Fibroblast of lung (primary cell): ENCODE data around the gene IHH. TPM values are rescaled to one million over a fixed set of nuclear protein-coding genes. Genes with fewer than 3 reads are reported as not detected.

Experiments
- DNase-seq, 2 donors: peaks; one replicate each; pipeline versions ENCODE4 v3.0.0 to v3.0.0-alpha.2; 2010; ENCODE audit warnings: low read depth in 2 of 2
- H2AFZ ChIP-seq: 2 replicates; pipeline ENCODE4 v1.5.1; 2012; ENCODE audit warnings: low read length, control low read depth, inconsistent platforms
- H3K27ac ChIP-seq: 2 replicates; pipeline ENCODE4 v1.5.1; 2011; ENCODE audit warnings: low read length, control low read depth; ENCODE audit not compliant: insufficient read depth
- H3K27me3 ChIP-seq: 2 replicates; pipeline ENCODE4 v1.5.1; 2011; ENCODE audit warnings: mild to moderate bottlenecking, low read length; ENCODE audit not compliant: control insufficient read depth, insufficient read depth
- H3K36me3 ChIP-seq: 2 replicates; pipeline ENCODE4 v1.5.1; 2011; ENCODE audit warnings: low read length; ENCODE audit not compliant: control insufficient read depth, insufficient read depth
- H3K4me1 ChIP-seq: 2 replicates; pipeline ENCODE4 v1.5.1; 2011; ENCODE audit warnings: low read length; ENCODE audit not compliant: control insufficient read depth, insufficient read depth; ENCODE audit errors: extremely low read depth
- H3K4me2 ChIP-seq: 2 replicates; pipeline ENCODE4 v1.5.1; 2011; ENCODE audit warnings: low read length, control low read depth; ENCODE audit not compliant: insufficient read depth; ENCODE audit errors: extremely low read depth
- H3K4me3 ChIP-seq, 4 experiments: fragments of 200-600 bp in 1 of 4; sonication (generic) in 1 of 4; replicated peaks in 1 of 4; 2 replicates each; pipeline ENCODE4 v1.5.1; 2011 to 2016; ENCODE audit warnings: low read length in 4 of 4, low read depth in 3 of 4, mild to moderate bottlenecking in 3 of 4, control low read depth in 2 of 4, inconsistent platforms in 1 of 4, mixed read lengths in 1 of 4; ENCODE audit not compliant: insufficient read depth in 1 of 4; ENCODE audit errors: control extremely low read depth in 1 of 4
- H3K79me2 ChIP-seq: 2 replicates; pipeline ENCODE4 v1.5.1; 2012; ENCODE audit warnings: mild to moderate bottlenecking, low read length, inconsistent platforms; ENCODE audit not compliant: control insufficient read depth, insufficient read depth
- H3K9ac ChIP-seq: 2 replicates; pipeline ENCODE4 v1.5.1; 2011; ENCODE audit warnings: mild to moderate bottlenecking, low read length, control low read depth; ENCODE audit not compliant: insufficient read depth
- H3K9me3 ChIP-seq: 2 replicates; pipeline ENCODE4 v1.5.1; 2012; ENCODE audit warnings: low read depth, low read length; ENCODE audit not compliant: control insufficient read depth, insufficient read depth
- H4K20me1 ChIP-seq: 2 replicates; pipeline ENCODE4 v1.5.1; 2011; ENCODE audit warnings: low read length; ENCODE audit not compliant: control insufficient read depth, insufficient read depth; ENCODE audit errors: extremely low read depth
- EZH2 ChIP-seq: IDR thresholded peaks from 2 replicates; pipeline ENCODE4 v1.5.1; 2012; ENCODE audit warnings: low read length, control low read depth, mild to moderate bottlenecking; ENCODE audit errors: missing control alignments
- polyA plus RNA-seq, 2 donors: library from polyadenylated mRNA; depleted of rRNA in 1 of 2; stranded (reverse) in 1 of 2; unstranded in 1 of 2; fragments of >200 nt; gene quantifications; 2 replicates each; pipeline ENCODE4 v1.2.1, GENCODE V29; 2011 to 2012; ENCODE audit warnings: missing spikeins in 1 of 2
- total RNA-seq: library from RNA; depleted of rRNA; stranded (reverse); fragments of >200 nt; gene quantifications from 2 replicates; pipeline ENCODE4 v1.2.1, GENCODE V29; 2014
- TF ChIP-seq, protein P1 (sequence below), 2 donors: IDR thresholded peaks in 1 of 2; conservative IDR thresholded peaks in 1 of 2; 1 replicate in 1 of 2; 2 replicates in 1 of 2; pipeline ENCODE4 v1.5.1; 2011 to 2012; ENCODE audit warnings: low read length in 2 of 2, control low read depth in 1 of 2, inconsistent platforms in 1 of 2, low read depth in 1 of 2, mild to moderate bottlenecking in 1 of 2

IHH gene
- total and polyA plus RNA-seq, 2 donors (not counting 1 experiment from before 2014, with no cell fraction given) = not detected

GRCh38 chr2:219057709-219058540 lies 2.8 kb downstream of the IHH start:
- TF ChIP-seq, protein P1, sequence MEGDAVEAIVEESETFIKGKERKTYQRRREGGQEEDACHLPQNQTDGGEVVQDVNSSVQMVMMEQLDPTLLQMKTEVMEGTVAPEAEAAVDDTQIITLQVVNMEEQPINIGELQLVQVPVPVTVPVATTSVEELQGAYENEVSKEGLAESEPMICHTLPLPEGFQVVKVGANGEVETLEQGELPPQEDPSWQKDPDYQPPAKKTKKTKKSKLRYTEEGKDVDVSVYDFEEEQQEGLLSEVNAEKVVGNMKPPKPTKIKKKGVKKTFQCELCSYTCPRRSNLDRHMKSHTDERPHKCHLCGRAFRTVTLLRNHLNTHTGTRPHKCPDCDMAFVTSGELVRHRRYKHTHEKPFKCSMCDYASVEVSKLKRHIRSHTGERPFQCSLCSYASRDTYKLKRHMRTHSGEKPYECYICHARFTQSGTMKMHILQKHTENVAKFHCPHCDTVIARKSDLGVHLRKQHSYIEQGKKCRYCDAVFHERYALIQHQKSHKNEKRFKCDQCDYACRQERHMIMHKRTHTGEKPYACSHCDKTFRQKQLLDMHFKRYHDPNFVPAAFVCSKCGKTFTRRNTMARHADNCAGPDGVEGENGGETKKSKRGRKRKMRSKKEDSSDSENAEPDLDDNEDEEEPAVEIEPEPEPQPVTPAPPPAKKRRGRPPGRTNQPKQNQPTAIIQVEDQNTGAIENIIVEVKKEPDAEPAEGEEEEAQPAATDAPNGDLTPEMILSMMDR (conservative IDR thresholded peaks at IDR 0.05 in 1 of 2, IDR thresholded peaks at IDR 0.05 in 1 of 2; ENCODE audit: low read depth in 1 of 2, low read length in 2 of 2) = peak; percentile 78 to 82
- TF ChIP-seq EZH2 = peak; percentile 94
- Histone ChIP-seq H4K20me1 (no peaks in the 10 kb centered on the region), H3K36me3 (no peaks in the 10 kb centered on the region), H3K27ac (no peak overlapping the region), H3K9me3 (no peaks in the 10 kb centered on the region), H3K27me3 (peaks cover 66% of the 10 kb centered on the region), H3K4me1 (no peaks in the 10 kb centered on the region), H3K4me3 (peak overlapping the region in 1 of 4 experiments; percentile 36), H3K4me2 (peak overlapping the region; percentile 59), H3K9ac (no peak overlapping the region), H2AFZ (no peak overlapping the region), H3K79me2 (no peaks in the 10 kb centered on the region)
- peak; percentile 49 to 63 for DNase-seq

DNA sequence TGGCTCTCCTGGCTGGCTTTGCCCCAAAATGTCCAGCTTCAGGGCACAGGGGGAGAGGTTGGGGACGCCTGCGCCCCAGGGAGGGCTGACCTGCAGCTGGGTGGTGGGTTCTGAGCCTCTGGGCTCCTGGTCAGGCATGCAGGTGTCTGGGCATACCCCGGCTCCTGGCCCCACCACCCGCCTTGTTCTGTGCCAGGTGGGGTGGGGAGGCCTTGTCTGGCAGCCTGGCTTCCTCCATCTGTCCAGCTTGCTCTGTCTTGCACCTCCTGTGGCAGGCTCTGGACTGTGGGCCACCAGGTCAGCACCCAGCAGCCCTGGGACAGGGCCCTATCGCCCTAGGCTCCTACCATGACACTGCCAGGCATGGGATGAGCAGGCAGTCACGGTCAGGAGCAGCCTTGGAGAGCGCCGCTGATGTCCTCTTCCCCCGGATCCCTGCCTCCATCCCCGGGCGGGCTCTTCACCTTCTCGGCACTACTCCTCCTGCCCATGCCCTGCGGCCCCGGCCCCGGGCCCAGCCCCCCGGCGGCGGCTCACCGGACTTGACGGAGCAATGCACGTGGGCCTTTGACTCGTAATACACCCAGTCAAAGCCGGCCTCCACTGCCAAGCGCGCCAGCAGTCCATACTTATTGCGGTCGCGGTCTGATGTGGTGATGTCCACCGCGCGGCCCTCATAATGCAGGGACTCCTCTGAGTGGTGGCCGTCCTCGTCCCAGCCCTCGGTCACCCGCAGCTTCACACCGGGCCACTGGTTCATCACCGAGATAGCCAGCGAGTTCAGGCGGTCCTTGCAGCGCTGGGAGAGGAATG lies 3.6 kb downstream of the IHH start:
- peak in 1 of 2 donors; percentile 5 for DNase-seq
- Histone ChIP-seq H3K27me3 (peaks cover 60% of the 10 kb centered on the region), H3K4me3 (no peak overlapping the region), H2AFZ (no peak overlapping the region), H3K9me3 (no peaks in the 10 kb centered on the region), H3K27ac (no peak overlapping the region), H3K4me2 (peak overlapping the region; percentile 68), H3K79me2 (no peaks in the 10 kb centered on the region), H3K9ac (no peak overlapping the region), H3K36me3 (no peaks in the 10 kb centered on the region), H4K20me1 (no peaks in the 10 kb centered on the region), H3K4me1 (no peaks in the 10 kb centered on the region)
- TF ChIP-seq, protein P1 (conservative IDR thresholded peaks at IDR 0.05 in 1 of 2, IDR thresholded peaks at IDR 0.05 in 1 of 2; ENCODE audit: low read depth in 1 of 2, low read length in 2 of 2) = no peak
- TF ChIP-seq EZH2 = peak; percentile 71
